Vein endothelial cell (primary cell): ENCODE data around the gene DCAF17. TPM values are rescaled to one million over a fixed set of nuclear protein-coding genes. Genes with fewer than 3 reads are reported as not detected.

Experiments
- small RNA-seq: library from RNA; depleted of rRNA; stranded (forward); fragments of <200 nt; gene quantifications from one replicate; pipeline ENCODE3, GENCODE V24; 2012
- total RNA-seq: library from RNA; depleted of rRNA; stranded (reverse); fragments of >200 nt; gene quantifications from 2 replicates; pipeline ENCODE4 v1.2.3, GENCODE V29; 2012

The DCAF17 gene, protein sequence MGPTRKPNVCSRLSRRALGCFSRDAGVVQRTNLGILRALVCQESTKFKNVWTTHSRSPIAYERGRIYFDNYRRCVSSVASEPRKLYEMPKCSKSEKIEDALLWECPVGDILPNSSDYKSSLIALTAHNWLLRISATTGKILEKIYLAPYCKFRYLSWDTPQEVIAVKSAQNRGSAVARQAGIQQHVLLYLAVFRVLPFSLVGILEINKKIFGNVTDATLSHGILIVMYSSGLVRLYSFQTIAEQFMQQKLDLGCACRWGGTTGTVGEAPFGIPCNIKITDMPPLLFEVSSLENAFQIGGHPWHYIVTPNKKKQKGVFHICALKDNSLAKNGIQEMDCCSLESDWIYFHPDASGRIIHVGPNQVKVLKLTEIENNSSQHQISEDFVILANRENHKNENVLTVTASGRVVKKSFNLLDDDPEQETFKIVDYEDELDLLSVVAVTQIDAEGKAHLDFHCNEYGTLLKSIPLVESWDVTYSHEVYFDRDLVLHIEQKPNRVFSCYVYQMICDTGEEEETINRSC
- total RNA-seq, result 16.7 and 18.1 TPM in 2 replicates

DNA sequence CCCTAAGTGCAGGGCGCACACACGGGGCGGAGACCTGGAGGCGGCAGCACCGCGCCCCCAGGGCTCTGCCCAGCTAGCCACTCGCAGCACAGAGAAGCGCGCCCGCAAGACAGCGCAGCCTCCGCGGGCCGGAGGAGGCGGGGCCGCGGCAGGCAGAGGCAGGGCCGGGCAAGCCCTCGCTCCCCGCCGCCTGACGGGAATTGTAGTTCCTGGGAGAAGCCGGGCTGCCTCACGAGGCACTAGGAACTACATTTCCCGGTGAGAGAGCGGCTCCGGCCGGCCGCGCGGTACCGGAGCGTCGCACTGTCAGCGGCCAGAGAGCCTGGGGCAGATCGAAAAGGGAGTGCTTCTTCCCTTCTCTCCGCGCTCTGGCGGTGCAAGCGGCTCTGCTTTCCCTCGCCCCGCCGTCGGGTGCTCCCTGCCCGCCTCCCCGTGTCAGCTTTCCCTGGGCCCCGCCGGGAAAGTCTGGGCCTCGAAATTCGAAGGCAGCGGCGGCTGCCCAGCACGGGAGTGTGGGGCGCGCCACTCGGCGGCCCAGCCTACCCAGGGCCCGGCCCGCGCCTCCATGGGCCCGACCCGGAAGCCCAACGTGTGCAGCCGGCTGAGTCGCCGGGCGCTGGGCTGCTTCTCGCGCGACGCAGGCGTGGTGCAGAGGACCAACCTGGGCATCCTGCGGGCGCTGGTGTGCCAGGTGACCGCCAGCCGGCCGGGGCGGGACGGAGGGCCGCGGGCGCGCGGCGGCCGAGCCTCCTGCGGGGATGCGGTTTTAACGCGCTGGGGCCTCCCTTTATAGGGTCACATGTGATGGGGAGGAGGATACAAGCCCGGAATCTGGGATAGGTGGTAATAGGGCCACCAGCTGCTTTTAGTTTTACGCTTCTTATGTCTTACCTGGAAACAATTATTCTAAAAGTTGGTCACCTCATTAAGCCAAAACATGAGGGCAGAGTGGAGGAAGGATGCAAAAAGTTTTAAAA is at the start of gene DCAF17:
TSS of gene DCAF17 (plus strand) at position 214 of the 977 bp plus-strand sequence. CDS start at position 566, 352 bp downstream.

DNA sequence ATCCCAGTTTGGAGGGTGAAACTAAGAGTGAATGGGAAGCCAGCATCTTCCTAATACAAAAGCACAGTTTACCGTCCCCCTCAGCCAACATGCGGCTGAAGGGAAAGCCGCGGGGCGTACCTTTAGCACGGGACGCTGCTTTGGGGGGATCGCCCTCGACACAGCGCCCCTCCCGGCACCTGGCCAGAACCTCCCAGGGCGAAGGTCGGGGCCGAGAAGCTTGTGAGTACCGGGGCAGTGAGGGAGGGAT is 338 bp upstream of the DCAF17 start, which contains the start of gene METTL8:
TSS of gene METTL8 (minus strand) at position 228 of the 250 bp plus-strand sequence. CDS start 41,805 bp downstream, outside the sequence.

DNA sequence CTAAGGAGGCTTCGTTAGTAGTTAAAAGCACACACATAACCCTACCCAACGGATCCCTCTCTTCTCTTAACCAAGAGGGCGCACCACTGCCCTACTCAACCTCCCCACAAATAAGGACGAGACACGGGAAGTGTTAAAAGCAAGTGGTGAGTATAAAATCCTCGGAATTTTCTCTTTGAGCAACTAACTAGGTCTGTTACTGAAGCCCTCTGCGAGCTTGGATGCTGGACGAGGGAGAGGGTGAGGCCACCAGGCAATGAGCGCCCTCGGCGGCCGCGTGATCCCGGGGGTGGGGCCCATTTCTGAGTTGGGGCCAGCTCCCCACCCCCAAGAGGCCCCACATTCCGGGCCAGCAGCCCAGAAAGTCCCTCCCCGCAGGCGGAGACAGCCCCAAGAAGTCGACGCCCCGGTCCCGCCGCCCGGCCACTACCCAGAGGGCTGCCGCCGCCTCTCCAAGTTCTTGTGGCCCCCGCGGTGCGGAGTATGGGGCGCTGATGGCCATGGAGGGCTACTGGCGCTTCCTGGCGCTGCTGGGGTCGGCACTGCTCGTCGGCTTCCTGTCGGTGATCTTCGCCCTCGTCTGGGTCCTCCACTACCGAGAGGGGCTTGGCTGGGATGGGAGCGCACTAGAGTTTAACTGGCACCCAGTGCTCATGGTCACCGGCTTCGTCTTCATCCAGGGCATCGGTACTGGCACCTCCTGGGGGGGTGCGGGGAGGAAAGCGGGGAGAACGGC is 88.2 kb downstream of the DCAF17 start, which contains the start of gene CYBRD1:
TSS of gene CYBRD1 (plus strand) at position 423 of the 736 bp plus-strand sequence. CDS start at position 495, 72 bp downstream.

Small RNA genes lying within 50 kb of the gene (small RNA-seq; reads per million reads assigned to genes)
- gene AC007969.2, result not detected

Other genes with a start within 250 kb of the DCAF17 start
- 19.9 and 34.5 TPM in 2 replicates for gene METTL8, start 236 bp upstream of the DCAF17 start, total RNA-seq
- gene CYBRD1, start 88.2 kb downstream of the DCAF17 start, total RNA-seq, result 26.0 and 30.1 TPM in 2 replicates